Chondrocyte (in vitro differentiated cells): ENCODE results near the gene KIF6. TPM values are rescaled to one million over a fixed set of nuclear protein-coding genes. Genes with fewer than 3 reads are reported as not detected.

Experiments
- DNase-seq: peaks from one replicate; pipeline ENCODE4 v3.0.0; 2021; ENCODE audit warnings: mixed read lengths, low spot score
- H3K27ac Mint-ChIP-seq: one replicate; pipeline ENCODE4 v1.8.0; 2021; ENCODE audit warnings: mild to moderate bottlenecking, moderate library complexity, mixed read lengths; ENCODE audit not compliant: unreplicated experiment
- H3K27me3 Mint-ChIP-seq: 2 replicates; pipeline ENCODE4 v1.8.0; 2021; ENCODE audit warnings: low read depth, mixed read lengths
- H3K36me3 Mint-ChIP-seq: 2 replicates; pipeline ENCODE4 v1.8.0; 2021; ENCODE audit warnings: low read depth, mixed read lengths
- H3K4me1 Mint-ChIP-seq: 2 replicates; pipeline ENCODE4 v1.8.0; 2021; ENCODE audit warnings: low read depth, mild to moderate bottlenecking, mixed read lengths
- H3K4me3 Mint-ChIP-seq: one replicate; pipeline ENCODE4 v1.8.0; 2021; ENCODE audit warnings: mild to moderate bottlenecking, moderate library complexity, mixed read lengths; ENCODE audit not compliant: unreplicated experiment
- H3K9me3 Mint-ChIP-seq: 2 replicates; pipeline ENCODE4 v1.8.0; 2021; ENCODE audit warnings: low read depth, mixed read lengths
- total RNA-seq: library from RNA; stranded (reverse); gene quantifications from 3 replicates; pipeline ENCODE4 v1.2.1, GENCODE V29; 2021
- TF ChIP-seq, protein P1 (sequence below): fragments of 200-600 bp; sonication (generic); IDR thresholded peaks from 2 replicates; pipeline ENCODE4 v1.5.0; 2021; ENCODE audit warnings: antibody characterized with exemption, mild to moderate bottlenecking, moderate library complexity

The KIF6 gene
- total RNA-seq, 1 donor from 2014 or later = 0.62 TPM

- peaks cover 7% of the 10 kb centered on the region for H3K4me1 Mint-ChIP-seq
- no peak overlapping the region for H3K4me3 Mint-ChIP-seq
- no peaks in the 10 kb centered on the region for H3K27me3 Mint-ChIP-seq
- no peak for DNase-seq
- TF ChIP-seq, protein P1, sequence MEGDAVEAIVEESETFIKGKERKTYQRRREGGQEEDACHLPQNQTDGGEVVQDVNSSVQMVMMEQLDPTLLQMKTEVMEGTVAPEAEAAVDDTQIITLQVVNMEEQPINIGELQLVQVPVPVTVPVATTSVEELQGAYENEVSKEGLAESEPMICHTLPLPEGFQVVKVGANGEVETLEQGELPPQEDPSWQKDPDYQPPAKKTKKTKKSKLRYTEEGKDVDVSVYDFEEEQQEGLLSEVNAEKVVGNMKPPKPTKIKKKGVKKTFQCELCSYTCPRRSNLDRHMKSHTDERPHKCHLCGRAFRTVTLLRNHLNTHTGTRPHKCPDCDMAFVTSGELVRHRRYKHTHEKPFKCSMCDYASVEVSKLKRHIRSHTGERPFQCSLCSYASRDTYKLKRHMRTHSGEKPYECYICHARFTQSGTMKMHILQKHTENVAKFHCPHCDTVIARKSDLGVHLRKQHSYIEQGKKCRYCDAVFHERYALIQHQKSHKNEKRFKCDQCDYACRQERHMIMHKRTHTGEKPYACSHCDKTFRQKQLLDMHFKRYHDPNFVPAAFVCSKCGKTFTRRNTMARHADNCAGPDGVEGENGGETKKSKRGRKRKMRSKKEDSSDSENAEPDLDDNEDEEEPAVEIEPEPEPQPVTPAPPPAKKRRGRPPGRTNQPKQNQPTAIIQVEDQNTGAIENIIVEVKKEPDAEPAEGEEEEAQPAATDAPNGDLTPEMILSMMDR = no peak
- H3K9me3 Mint-ChIP-seq = no peaks in the 10 kb centered on the region
- no peaks in the 10 kb centered on the region for H3K36me3 Mint-ChIP-seq
- H3K27ac Mint-ChIP-seq = no peak overlapping the region
Observed at GRCh38 chr6:39445667-39446066, 279.5 kb downstream of the KIF6 start.

GRCh38 chr6:39444479-39445019 is 280.7 kb downstream of the KIF6 start:
- H3K27ac Mint-ChIP-seq = no peak overlapping the region
- TF ChIP-seq, protein P1 = no peak

DNA sequence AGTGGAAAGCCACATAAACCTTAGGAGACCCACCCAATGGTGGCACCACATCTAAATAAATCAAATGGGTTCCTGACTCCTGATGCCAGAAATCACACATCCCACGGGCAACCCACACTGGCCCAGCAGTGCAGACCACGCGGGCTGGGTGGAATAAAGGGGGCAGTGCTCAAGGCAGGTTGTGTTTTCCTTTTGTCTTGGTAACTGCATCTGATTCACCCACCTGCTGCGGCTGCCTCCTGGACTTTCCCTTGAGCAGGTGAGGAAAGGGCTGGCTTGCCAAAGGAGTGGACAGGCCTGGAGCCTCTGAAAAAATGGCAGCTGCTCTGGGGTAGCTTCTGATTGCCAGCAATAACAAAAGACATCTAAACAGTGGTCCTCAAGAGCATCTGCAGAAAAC is 283.2 kb downstream of the KIF6 start:
- Mint-ChIP-seq H3K36me3 (no peaks in the 10 kb centered on the region), H3K4me1 (peaks cover 8% of the 10 kb centered on the region), H3K27me3 (no peaks in the 10 kb centered on the region), H3K4me3 (no peak overlapping the region), H3K9me3 (no peaks in the 10 kb centered on the region), H3K27ac (no peak overlapping the region)
- no peak for DNase-seq
- TF ChIP-seq, protein P1 = no peak

More at GRCh38 chr6:39444479-39445019, 280.7 kb downstream of the KIF6 start:
- Mint-ChIP-seq H3K4me3 (no peak overlapping the region), H3K4me1 (peaks cover 12% of the 10 kb centered on the region), H3K36me3 (no peaks in the 10 kb centered on the region), H3K27me3 (no peaks in the 10 kb centered on the region), H3K9me3 (no peaks in the 10 kb centered on the region)
- no peak for DNase-seq

GRCh38 chr6:39441301-39441700 is 283.9 kb downstream of the KIF6 start:
- no peaks in the 10 kb centered on the region for H3K27me3 Mint-ChIP-seq
- no peak overlapping the region for H3K27ac Mint-ChIP-seq
- H3K4me1 Mint-ChIP-seq = peaks cover 5% of the 10 kb centered on the region
- DNase-seq = no peak
- H3K4me3 Mint-ChIP-seq = no peak overlapping the region
- TF ChIP-seq, protein P1 = no peak
- H3K9me3 Mint-ChIP-seq = peaks cover 5% of the 10 kb centered on the region
- no peaks in the 10 kb centered on the region for H3K36me3 Mint-ChIP-seq

DNA sequence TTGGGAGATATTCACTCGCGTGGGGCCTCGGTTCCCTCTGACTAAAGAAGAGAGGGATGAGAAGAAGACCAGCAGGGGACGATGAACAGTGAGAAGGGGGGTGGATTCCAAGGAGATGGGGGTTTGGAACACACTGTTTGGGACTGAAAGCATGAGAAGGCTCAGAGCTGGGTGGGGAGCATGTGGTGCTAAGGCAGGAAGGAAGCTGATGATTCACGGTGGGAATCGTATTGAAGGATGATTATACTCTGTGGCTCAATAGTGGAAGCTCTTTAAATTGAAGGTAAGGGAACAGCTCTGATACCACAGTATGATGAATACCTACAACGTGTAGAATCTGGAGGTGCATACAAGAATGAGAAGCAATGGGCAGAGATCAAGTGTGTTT is 285.2 kb downstream of the KIF6 start:
- H3K27ac Mint-ChIP-seq = no peak overlapping the region
- H3K27me3 Mint-ChIP-seq = no peaks in the 10 kb centered on the region
- TF ChIP-seq, protein P1 = no peak
- H3K9me3 Mint-ChIP-seq = peaks cover 14% of the 10 kb centered on the region
- DNase-seq = no peak
- H3K4me1 Mint-ChIP-seq = peaks cover 5% of the 10 kb centered on the region
- H3K36me3 Mint-ChIP-seq = peaks cover 2% of the 10 kb centered on the region
- H3K4me3 Mint-ChIP-seq = no peak overlapping the region
